K562 (cell line): ENCODE results near the gene ZCCHC24. TPM values are rescaled to one million over a fixed set of nuclear protein-coding genes. Genes with fewer than 3 reads are reported as not detected.

Experiments
- ETV1 ChIP-seq: fragments of 450-650 bp; conservative IDR thresholded peaks from 2 replicates; pipeline ENCODE4 v1.6.1; 2016; ENCODE audit warnings: missing genetic modification characterization, control low read depth, low read depth, missing compliant biosample characterization
- GATAD2A ChIP-seq: fragments of 450-650 bp; IDR thresholded peaks from 2 replicates; pipeline ENCODE4 v1.6.1; 2017
- HDGF ChIP-seq: fragments of 450-650 bp; IDR thresholded peaks from 2 replicates; pipeline ENCODE4 v1.6.1; 2016
- KDM5B ChIP-seq: fragments of 200-600 bp; sonication (generic); IDR thresholded peaks from 2 replicates; pipeline ENCODE4 v1.6.1; 2012; ENCODE audit warnings: low read depth, mild to moderate bottlenecking, moderate library complexity, low read length, control low read depth, inconsistent platforms; ENCODE audit not compliant: insufficient replicate concordance
- MTA2 ChIP-seq: fragments of 450-650 bp; IDR thresholded peaks from 2 replicates; pipeline ENCODE4 v1.6.1; 2016; ENCODE audit warnings: low read depth
- MYNN ChIP-seq, 2 experiments: sonication (generic); formaldehyde crosslinking in 1 of 2; IDR thresholded peaks; 2 replicates each; pipeline versions ENCODE4 v1.5.0 to v1.6.1; 2016 to 2020; ENCODE audit warnings: antibody characterized with exemption in 1 of 2, missing genetic modification reagents in 1 of 2
- NCOA4 ChIP-seq: fragments of 450-650 bp; IDR thresholded peaks from 2 replicates; pipeline ENCODE4 v1.6.1; 2018; ENCODE audit warnings: mild to moderate bottlenecking; ENCODE audit not compliant: partially characterized antibody
- NR2F6 ChIP-seq: fragments of 450-650 bp; formaldehyde crosslinking; IDR thresholded peaks from 2 replicates; pipeline ENCODE4 v1.4.0; 2020; ENCODE audit warnings: mild to moderate bottlenecking
- TCF3 ChIP-seq: sonication (generic); formaldehyde crosslinking; IDR thresholded peaks from 2 replicates; pipeline ENCODE4 v1.4.0; 2020; ENCODE audit warnings: mild to moderate bottlenecking, missing genetic modification reagents
- ZBTB1 ChIP-seq: sonication (generic); formaldehyde crosslinking; IDR thresholded peaks from 2 replicates; pipeline ENCODE4 v1.8.1; 2023; ENCODE audit warnings: missing genetic modification reagents, low read depth, mild to moderate bottlenecking, borderline replicate concordance
- ZFP36 ChIP-seq: fragments of 150-350 bp; IDR thresholded peaks from 2 replicates; pipeline ENCODE4 v1.6.1; 2018; ENCODE audit warnings: low read length, low read depth; ENCODE audit not compliant: partially characterized antibody
- polyA plus RNA-seq, 8 experiments: library from polyadenylated mRNA; depleted of rRNA in 4 of 8; stranded (reverse) in 5 of 8; unstranded in 3 of 8; fragments of >200 nt; fragmentation: Nextera tagmentation in 2 of 8; fragmentation: Illumina TruSeq in 1 of 8; extraction: Ambion mirVana in 2 of 8; extraction: Trizol in 1 of 8; gene quantifications; 2 replicates each; pipeline versions ENCODE4 v1.2.1 to v1.2.3, GENCODE V29; 2011 to 2014; ENCODE audit warnings: inconsistent platforms in 1 of 8, missing spikeins in 1 of 8
- total RNA-seq, 7 experiments: library from RNA; depleted of rRNA in 6 of 7; stranded (reverse); fragments of >200 nt in 6 of 7; fragmentation: Illumina TruSeq in 2 of 7; extraction: Trizol in 2 of 7; gene quantifications; 2 replicates each; pipeline versions ENCODE4 v1.2.1 to v1.2.3, GENCODE V29; 2011 to 2021; ENCODE audit warnings: low replicate concordance in 1 of 7
- TF ChIP-seq, protein P1 (sequence below): fragments of 450-650 bp; IDR thresholded peaks from 2 replicates; pipeline ENCODE4 v1.6.1; 2014; ENCODE audit warnings: low read depth, mild to moderate bottlenecking, moderate library complexity, borderline replicate concordance
- TF ChIP-seq, protein P2 (sequence below), 2 experiments: IDR thresholded peaks; 2 replicates each; pipeline ENCODE4 v1.6.1; 2011; ENCODE audit warnings: borderline replicate concordance in 1 of 2, control low read depth in 1 of 2, low read depth in 1 of 2, low read length in 1 of 2, mild to moderate bottlenecking in 1 of 2, mixed read lengths in 1 of 2, moderate library complexity in 1 of 2; ENCODE audit not compliant: insufficient read depth in 1 of 2, insufficient read length in 1 of 2, poor library complexity in 1 of 2, severe bottlenecking in 1 of 2; ENCODE audit errors: extremely low read depth in 1 of 2
- TF ChIP-seq, protein P3 (sequence below), 2 experiments: IDR thresholded peaks in 1 of 2; conservative IDR thresholded peaks in 1 of 2; 2 replicates each; pipeline ENCODE4 v1.6.1; 2016; ENCODE audit warnings: low read depth in 2 of 2, mild to moderate bottlenecking in 1 of 2, missing compliant biosample characterization in 1 of 2, missing genetic modification characterization in 1 of 2, moderate library complexity in 1 of 2
- TF ChIP-seq, protein P4 (sequence below): sonication (generic); formaldehyde crosslinking; IDR thresholded peaks from 2 replicates; pipeline ENCODE4 v1.8.0; 2022; ENCODE audit warnings: mild to moderate bottlenecking, missing genetic modification reagents

Gene ZCCHC24
- total and polyA plus RNA-seq, 9 of the 15 experiments (the other 6 are each of a cell fraction or from before 2014, with no cell fraction given): 0.84 to 11.0 (median 4.6) TPM

DNA sequence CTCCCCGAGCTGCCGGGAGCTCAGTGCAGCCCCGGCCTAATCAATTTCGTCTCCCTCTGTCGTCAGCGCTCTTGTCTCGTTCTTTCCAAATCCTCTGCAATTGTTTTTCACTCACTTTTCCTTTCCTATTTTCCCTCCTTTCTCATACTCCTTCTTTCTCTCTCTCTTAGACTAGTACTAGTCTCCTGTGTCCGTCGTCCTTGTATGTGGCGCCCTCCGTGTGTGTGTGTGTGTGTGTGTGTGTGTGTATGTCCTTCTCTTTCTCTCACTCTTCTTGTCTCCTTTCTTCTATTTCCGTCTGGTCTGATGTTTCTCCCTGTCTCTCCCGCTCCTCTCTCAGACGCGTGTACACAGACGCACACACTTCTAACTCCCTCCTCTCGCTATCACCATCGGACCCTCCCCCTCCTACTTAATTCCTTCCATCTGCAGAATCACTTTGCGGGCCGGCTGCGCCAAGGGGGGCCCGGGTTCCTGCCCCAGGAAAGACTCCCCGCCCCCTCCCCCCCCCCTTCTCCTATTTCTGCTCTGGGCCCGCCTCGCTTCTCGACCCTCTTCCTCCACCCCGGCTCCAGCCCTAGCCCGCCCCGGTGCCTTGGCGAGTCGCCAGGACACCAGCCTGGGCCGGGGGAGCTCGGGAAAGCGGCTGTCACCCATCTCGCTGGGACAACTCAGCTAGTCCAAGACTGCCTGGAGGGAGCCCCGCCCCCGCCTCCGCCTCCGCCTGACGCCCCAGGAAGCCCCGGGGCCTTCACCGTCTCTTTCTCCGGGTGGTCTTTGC, 743 bp upstream of the ZCCHC24 start (continued):
- TF ChIP-seq, protein P1, sequence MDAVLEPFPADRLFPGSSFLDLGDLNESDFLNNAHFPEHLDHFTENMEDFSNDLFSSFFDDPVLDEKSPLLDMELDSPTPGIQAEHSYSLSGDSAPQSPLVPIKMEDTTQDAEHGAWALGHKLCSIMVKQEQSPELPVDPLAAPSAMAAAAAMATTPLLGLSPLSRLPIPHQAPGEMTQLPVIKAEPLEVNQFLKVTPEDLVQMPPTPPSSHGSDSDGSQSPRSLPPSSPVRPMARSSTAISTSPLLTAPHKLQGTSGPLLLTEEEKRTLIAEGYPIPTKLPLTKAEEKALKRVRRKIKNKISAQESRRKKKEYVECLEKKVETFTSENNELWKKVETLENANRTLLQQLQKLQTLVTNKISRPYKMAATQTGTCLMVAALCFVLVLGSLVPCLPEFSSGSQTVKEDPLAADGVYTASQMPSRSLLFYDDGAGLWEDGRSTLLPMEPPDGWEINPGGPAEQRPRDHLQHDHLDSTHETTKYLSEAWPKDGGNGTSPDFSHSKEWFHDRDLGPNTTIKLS: peak; percentile 56; the same call in 1 of the 2 replicates
- TF ChIP-seq, protein P2, sequence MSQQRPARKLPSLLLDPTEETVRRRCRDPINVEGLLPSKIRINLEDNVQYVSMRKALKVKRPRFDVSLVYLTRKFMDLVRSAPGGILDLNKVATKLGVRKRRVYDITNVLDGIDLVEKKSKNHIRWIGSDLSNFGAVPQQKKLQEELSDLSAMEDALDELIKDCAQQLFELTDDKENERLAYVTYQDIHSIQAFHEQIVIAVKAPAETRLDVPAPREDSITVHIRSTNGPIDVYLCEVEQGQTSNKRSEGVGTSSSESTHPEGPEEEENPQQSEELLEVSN (IDR thresholded peaks at IDR 0.05; ENCODE audit: borderline replicate concordance in 1 of 2, extremely low read depth in 1 of 2, insufficient read depth in 1 of 2, insufficient read length in 1 of 2, low read depth in 1 of 2, low read length in 1 of 2, poor library complexity in 1 of 2, severe bottlenecking in 1 of 2): peak in 1 of 2 experiments; percentile 7
- 0 out of 2 replicates have a peak, but pooled peaks have one; percentile 19 for TF ChIP-seq TCF3 (CRISPR knock-in tag)
- TF ChIP-seq, protein P3, sequence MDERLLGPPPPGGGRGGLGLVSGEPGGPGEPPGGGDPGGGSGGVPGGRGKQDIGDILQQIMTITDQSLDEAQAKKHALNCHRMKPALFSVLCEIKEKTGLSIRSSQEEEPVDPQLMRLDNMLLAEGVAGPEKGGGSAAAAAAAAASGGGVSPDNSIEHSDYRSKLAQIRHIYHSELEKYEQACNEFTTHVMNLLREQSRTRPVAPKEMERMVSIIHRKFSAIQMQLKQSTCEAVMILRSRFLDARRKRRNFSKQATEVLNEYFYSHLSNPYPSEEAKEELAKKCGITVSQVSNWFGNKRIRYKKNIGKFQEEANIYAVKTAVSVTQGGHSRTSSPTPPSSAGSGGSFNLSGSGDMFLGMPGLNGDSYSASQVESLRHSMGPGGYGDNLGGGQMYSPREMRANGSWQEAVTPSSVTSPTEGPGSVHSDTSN (CRISPR knock-in tag; IDR thresholded peaks at IDR 0.05; ENCODE audit: low read depth): no peak
- TF ChIP-seq, protein P3 (tag; conservative IDR thresholded peaks at IDR 0.05; ENCODE audit: low read depth): 0 out of 2 replicates have a peak, but pooled peaks have one; percentile 24
- TF ChIP-seq NR2F6 (CRISPR knock-in tag): 0 out of 2 replicates have a peak, but pooled peaks have one; percentile 76
- no peak for TF ChIP-seq ETV1
- peak; percentile 75 for TF ChIP-seq MTA2
- peak; percentile 27 for TF ChIP-seq ZFP36
- TF ChIP-seq, protein P4, sequence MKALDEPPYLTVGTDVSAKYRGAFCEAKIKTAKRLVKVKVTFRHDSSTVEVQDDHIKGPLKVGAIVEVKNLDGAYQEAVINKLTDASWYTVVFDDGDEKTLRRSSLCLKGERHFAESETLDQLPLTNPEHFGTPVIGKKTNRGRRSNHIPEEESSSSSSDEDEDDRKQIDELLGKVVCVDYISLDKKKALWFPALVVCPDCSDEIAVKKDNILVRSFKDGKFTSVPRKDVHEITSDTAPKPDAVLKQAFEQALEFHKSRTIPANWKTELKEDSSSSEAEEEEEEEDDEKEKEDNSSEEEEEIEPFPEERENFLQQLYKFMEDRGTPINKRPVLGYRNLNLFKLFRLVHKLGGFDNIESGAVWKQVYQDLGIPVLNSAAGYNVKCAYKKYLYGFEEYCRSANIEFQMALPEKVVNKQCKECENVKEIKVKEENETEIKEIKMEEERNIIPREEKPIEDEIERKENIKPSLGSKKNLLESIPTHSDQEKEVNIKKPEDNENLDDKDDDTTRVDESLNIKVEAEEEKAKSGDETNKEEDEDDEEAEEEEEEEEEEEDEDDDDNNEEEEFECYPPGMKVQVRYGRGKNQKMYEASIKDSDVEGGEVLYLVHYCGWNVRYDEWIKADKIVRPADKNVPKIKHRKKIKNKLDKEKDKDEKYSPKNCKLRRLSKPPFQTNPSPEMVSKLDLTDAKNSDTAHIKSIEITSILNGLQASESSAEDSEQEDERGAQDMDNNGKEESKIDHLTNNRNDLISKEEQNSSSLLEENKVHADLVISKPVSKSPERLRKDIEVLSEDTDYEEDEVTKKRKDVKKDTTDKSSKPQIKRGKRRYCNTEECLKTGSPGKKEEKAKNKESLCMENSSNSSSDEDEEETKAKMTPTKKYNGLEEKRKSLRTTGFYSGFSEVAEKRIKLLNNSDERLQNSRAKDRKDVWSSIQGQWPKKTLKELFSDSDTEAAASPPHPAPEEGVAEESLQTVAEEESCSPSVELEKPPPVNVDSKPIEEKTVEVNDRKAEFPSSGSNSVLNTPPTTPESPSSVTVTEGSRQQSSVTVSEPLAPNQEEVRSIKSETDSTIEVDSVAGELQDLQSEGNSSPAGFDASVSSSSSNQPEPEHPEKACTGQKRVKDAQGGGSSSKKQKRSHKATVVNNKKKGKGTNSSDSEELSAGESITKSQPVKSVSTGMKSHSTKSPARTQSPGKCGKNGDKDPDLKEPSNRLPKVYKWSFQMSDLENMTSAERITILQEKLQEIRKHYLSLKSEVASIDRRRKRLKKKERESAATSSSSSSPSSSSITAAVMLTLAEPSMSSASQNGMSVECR (CRISPR knock-in tag): peak; percentile 53; the same call in 1 of the 2 replicates
- TF ChIP-seq KDM5B: peak; percentile 92
- TF ChIP-seq ZBTB1 (CRISPR knock-in tag): 0 out of 2 replicates have a peak, but pooled peaks have one; percentile 38
- TF ChIP-seq MYNN (IDR thresholded peaks at IDR 0.05): no peak; the same call in 1 of the 2 replicates
- no peak for TF ChIP-seq MYNN (CRISPR knock-in tag; IDR thresholded peaks at IDR 0.05)
- peak; percentile 87 for TF ChIP-seq NCOA4
- peak; percentile 97 for TF ChIP-seq HDGF
- TF ChIP-seq GATAD2A: peak; percentile 97; the same call in 1 of the 2 replicates
